Hepatocyte (in vitro differentiated cells): ENCODE data around the gene ELOVL5.

Experiments used
- CTCF ChIP-seq: fragments of 200-600 bp; sonication (generic); IDR thresholded peaks from 2 replicates; pipeline ENCODE4 v1.5.1; 2016; ENCODE audit warnings: antibody characterized with exemption, mild to moderate bottlenecking; ENCODE audit not compliant: poor library complexity
- EZH2 ChIP-seq: fragments of 200-600 bp; sonication (generic); IDR thresholded peaks from 2 replicates; pipeline ENCODE4 v1.6.1; 2016; ENCODE audit warnings: antibody characterized with exemption, mild to moderate bottlenecking, borderline replicate concordance

- TF ChIP-seq EZH2 = no peak
- TF ChIP-seq CTCF = no peak
These were observed 21.2 kb upstream of the ELOVL5 start for GRCh38 chr6:53369876-53370515.
